GM12878 (cell line): ENCODE measurements around the gene NAP1L4. TPM values are rescaled to one million over a fixed set of nuclear protein-coding genes. Genes with fewer than 3 reads are reported as not detected.

Experiments
- ATAC-seq: fragments of 200-7000 bp; cut with Tn5 transposase; 3 replicates; pipeline ENCODE4 v1.9.1; 2020; ENCODE audit warnings: mild to moderate bottlenecking, moderate library complexity
- BruUV-seq: library from RNA; stranded (reverse); fragments of 400-500 nt; replicated peaks from 2 replicates; lab custom pipeline; 2021; lab: Mats Ljungman, UMichigan
- CTCF ChIA-PET: fragments of 300-600 bp; sonication (Branson Sonifier 250); formaldehyde crosslinking; extraction: SDS; loops from one replicate; lab custom pipeline; 2021; ENCODE audit warnings: inconsistent platforms; lab: Yijun Ruan, JAX
- POLR2A ChIA-PET: fragments of 350-600 bp; formaldehyde crosslinking; extraction: SDS; loops from one replicate; lab custom pipeline; 2021; ENCODE audit warnings: inconsistent platforms; lab: Charles Lee
- RAD21 ChIA-PET: fragments of 300-600 bp; sonication (Branson Sonifier 250); formaldehyde crosslinking; loops from one replicate; lab custom pipeline; 2023; ENCODE audit warnings: antibody characterized with exemption; ENCODE audit not compliant: unreplicated experiment; lab: Charles Lee
- SMC1A ChIA-PET: fragments of 300-600 bp; sonication (Branson Sonifier 250); formaldehyde crosslinking; loops from one replicate; lab custom pipeline; 2023; ENCODE audit not compliant: unreplicated experiment, uncharacterized antibody; lab: Charles Lee
- DNase-seq: peaks from one replicate; pipeline ENCODE4 v3.0.0-alpha.2; 2011; ENCODE audit warnings: low read depth, low spot score
- FAIRE-seq: peaks from 3 replicates; lab custom pipeline; 2011; peaks lifted over from hg19 to GRCh38; lab: Jason Lieb, UNC
- H2AFZ ChIP-seq: 2 replicates; pipeline ENCODE4 v1.6.0; 2011; ENCODE audit warnings: low read depth, low read length, control low read depth; ENCODE audit not compliant: control insufficient read depth
- H3K27ac ChIP-seq: 2 replicates; pipeline ENCODE4 v1.5.1; 2011; ENCODE audit warnings: control low read depth; ENCODE audit not compliant: control insufficient read depth, insufficient read depth
- H3K27me3 ChIP-seq, 2 experiments: replicated peaks in 1 of 2; 2 replicates each; pipeline versions ENCODE4 v1.6.0 to v1.6.1; 2011; ENCODE audit warnings: low read length in 1 of 2; ENCODE audit not compliant: control insufficient read depth in 2 of 2, insufficient read depth in 2 of 2
- H3K36me3 ChIP-seq, 2 experiments: 2 replicates each; pipeline ENCODE4 v1.5.1; 2011; ENCODE audit warnings: low read length in 1 of 2; ENCODE audit not compliant: control insufficient read depth in 2 of 2, insufficient read depth in 2 of 2
- H3K4me1 ChIP-seq: 2 replicates; pipeline ENCODE4 v1.6.1; 2011; ENCODE audit warnings: mild to moderate bottlenecking, low read length, moderate library complexity, mixed read lengths; ENCODE audit not compliant: control insufficient read depth, insufficient read depth
- H3K4me2 ChIP-seq: 2 replicates; pipeline ENCODE4 v1.6.0; 2011; ENCODE audit warnings: control low read depth; ENCODE audit not compliant: control insufficient read depth, insufficient read depth
- H3K4me3 ChIP-seq: fragments of 200-600 bp; sonication (generic); 2 replicates; pipeline ENCODE4 v1.5.1; 2016
- H3K79me2 ChIP-seq: 2 replicates; pipeline ENCODE4 v1.6.0; 2011; ENCODE audit warnings: low read length; ENCODE audit not compliant: control insufficient read depth, insufficient read depth
- H3K9ac ChIP-seq: 2 replicates; pipeline ENCODE4 v1.8.0; 2011; ENCODE audit warnings: low read length, control low read depth, mixed read lengths; ENCODE audit not compliant: control insufficient read depth, insufficient read depth
- H3K9me3 ChIP-seq: replicated peaks from 3 replicates; pipeline ENCODE4 v1.5.1; 2011; ENCODE audit warnings: mild to moderate bottlenecking, low read length; ENCODE audit not compliant: control insufficient read depth, insufficient read depth
- H4K20me1 ChIP-seq: 2 replicates; pipeline ENCODE4 v1.6.0; 2011; ENCODE audit not compliant: control insufficient read depth, insufficient read depth
- CHD2 ChIP-seq: IDR thresholded peaks from 2 replicates; pipeline ENCODE4 v1.6.1; 2011; ENCODE audit warnings: low read depth, low read length, improper control_type of control experiment, borderline replicate concordance
- CREB1 ChIP-seq: IDR thresholded peaks from 2 replicates; pipeline ENCODE4 v1.6.1; 2012; ENCODE audit warnings: low read depth, mild to moderate bottlenecking, inconsistent platforms
- EZH2 ChIP-seq: IDR thresholded peaks from 2 replicates; pipeline ENCODE4 v1.6.1; 2012; ENCODE audit warnings: low read depth, mild to moderate bottlenecking, control low read depth, inconsistent platforms, low read length, borderline replicate concordance; ENCODE audit not compliant: control insufficient read depth
- FOS ChIP-seq: IDR thresholded peaks from 3 replicates; pipeline ENCODE4 v1.6.1; 2011; ENCODE audit warnings: borderline replicate concordance; ENCODE audit not compliant: insufficient read length; ENCODE audit errors: extremely low read depth
- GABPA ChIP-seq: IDR thresholded peaks from 2 replicates; pipeline ENCODE4 v1.6.1; 2014; ENCODE audit warnings: antibody characterized with exemption, low read depth, mild to moderate bottlenecking, inconsistent platforms
- HDAC2 ChIP-seq: fragments of 200-600 bp; sonication (generic); IDR thresholded peaks from 2 replicates; pipeline ENCODE4 v1.6.1; 2017
- IKZF1 ChIP-seq: fragments of 450-650 bp; conservative IDR thresholded peaks from 2 replicates; pipeline ENCODE4 v1.6.1; 2017; ENCODE audit warnings: antibody characterized with exemption, mild to moderate bottlenecking
- IRF4 ChIP-seq: IDR thresholded peaks from 2 replicates; pipeline ENCODE4 v1.6.1; 2011; ENCODE audit warnings: low read depth, low read length
- JUNB ChIP-seq: IDR thresholded peaks from 2 replicates; pipeline ENCODE4 v1.6.1; 2016; ENCODE audit warnings: antibody characterized with exemption, mild to moderate bottlenecking
- NR2F1 ChIP-seq: fragments of 450-650 bp; conservative IDR thresholded peaks from 2 replicates; pipeline ENCODE4 v1.6.1; 2017; ENCODE audit warnings: mild to moderate bottlenecking
- RCOR1 ChIP-seq: conservative IDR thresholded peaks from 2 replicates; pipeline ENCODE4 v1.6.1; 2012; ENCODE audit warnings: low read depth, low read length, improper control_type of control experiment
- RELA ChIP-seq: fragments of 450-650 bp; IDR thresholded peaks from 2 replicates; pipeline ENCODE4 v1.8.0; 2014; ENCODE audit warnings: borderline replicate concordance; ENCODE audit not compliant: partially characterized antibody
- TBL1XR1 ChIP-seq: IDR thresholded peaks from 2 replicates; pipeline ENCODE4 v1.6.1; 2012; ENCODE audit warnings: low read depth, low read length, improper control_type of control experiment
- TCF7 ChIP-seq: IDR thresholded peaks from 2 replicates; pipeline ENCODE4 v1.6.1; 2014; ENCODE audit warnings: antibody characterized with exemption, borderline replicate concordance
- ZNF207 ChIP-seq: fragments of 450-650 bp; IDR thresholded peaks from 2 replicates; pipeline ENCODE4 v1.6.1; 2014; ENCODE audit warnings: antibody characterized with exemption, mild to moderate bottlenecking, borderline replicate concordance
- ZZZ3 ChIP-seq: IDR thresholded peaks from 2 replicates; pipeline ENCODE4 v1.6.1; 2011; ENCODE audit warnings: low read depth; ENCODE audit not compliant: control insufficient read depth, insufficient read length
- WGBS: methylation state at CpG from one replicate; pipeline ENCODE4 v1.1.6; 2016; ENCODE audit warnings: low lambda C conversion rate; ENCODE audit not compliant: insufficient replicate concordance, insufficient coverage; ENCODE audit errors: missing lambda C conversion rate; 5-methylcytosine and 5-hydroxymethylcytosine counted together
- in situ Hi-C: fragments of 300-500 bp; cut with MboI; formaldehyde crosslinking; loops from 9 replicates; pipeline ENCODE4 v1.14.3; 2018; ENCODE audit warnings: mixed read lengths
- intact Hi-C: fragments of 100-400 bp; cut with micrococcal nuclease; formaldehyde crosslinking; loops from one replicate; pipeline ENCODE4 v1.14.2; 2022; ENCODE audit not compliant: unreplicated experiment
- polyA plus RNA-seq, 11 experiments: library from polyadenylated mRNA; depleted of rRNA in 4 of 11; unstranded in 6 of 11; stranded (reverse) in 5 of 11; fragments of >200 nt; fragmentation: Nextera tagmentation in 4 of 11; fragmentation: Illumina TruSeq in 1 of 11; extraction: Ambion mirVana in 4 of 11; extraction: Trizol in 1 of 11; gene quantifications; 1 replicate in 1 of 11; 2 replicates in 10 of 11; pipeline versions ENCODE4 v1.2.1 to v1.2.3, GENCODE V29; 2011 to 2016; ENCODE audit warnings: inconsistent platforms in 2 of 11, missing spikeins in 2 of 11, low read depth in 1 of 11
- total RNA-seq, 4 experiments: library from RNA; depleted of rRNA in 3 of 4; stranded (reverse); fragments of >200 nt in 3 of 4; fragmentation: Illumina TruSeq in 1 of 4; extraction: Trizol in 1 of 4; gene quantifications; 2 replicates each; pipeline versions ENCODE4 v1.2.1 to v1.2.3, GENCODE V29; 2013 to 2021

The NAP1L4 gene
- total and polyA plus RNA-seq, 10 of the 15 experiments (the other 5 are each of a cell fraction or from before 2014, with no cell fraction given): 24.8 to 198 (median 114) TPM

GRCh38 chr11:3009481-3009880 is 17.4 kb upstream of the NAP1L4 start:
- Histone ChIP-seq H3K4me2 (no peak overlapping the region), H4K20me1 (no peaks in the 10 kb centered on the region; the same call in 1 of the 2 replicates), H3K27me3 (no peaks in the 10 kb centered on the region), H3K4me3 (no peak overlapping the region), H3K27ac (no peak overlapping the region; the same call in 1 of the 2 replicates), H2AFZ (no peak overlapping the region), H3K9ac (no peak overlapping the region), H3K36me3 (peaks cover 4 to 33% of the 10 kb centered on the region in 2 experiments), H3K9me3 (no peaks in the 10 kb centered on the region), H3K4me1 (peaks cover 17% of the 10 kb centered on the region), H3K79me2 (no peaks in the 10 kb centered on the region)
- TF ChIP-seq JUNB (no peak), HDAC2 (no peak), IRF4 (no peak), NR2F1 (no peak), EZH2 (no peak), ZNF207 (no peak), TCF7 (no peak), GABPA (no peak), CREB1 (no peak), ZZZ3 (no peak), CHD2 (no peak), FOS (no peak), TBL1XR1 (no peak), RELA (no peak), RCOR1 (no peak), IKZF1 (no peak)
- ATAC-seq (peak; percentile 65), FAIRE-seq (no peak), DNase-seq (no peak)
- 37% methylated on average over 5 of the region's 5 CpGs for WGBS
- SMC1A ChIA-PET: no interaction called here
- POLR2A ChIA-PET: no interaction called here
- no TSS peak for BruUV-seq
- RAD21 ChIA-PET: interaction anchor here (1.2 kb wide), 1 partner anchor 17 kb away, joined by 4 read pairs; the partner anchor contains the start of gene NAP1L4
- intact Hi-C loops (no loop called here), in situ Hi-C loops (no loop called here)
- CTCF ChIA-PET: interaction anchor here (0.8 to 1.0 kb wide), 2 partner anchors 12 kb away, joined by 3 to 4 read pairs; no protein-coding TSS in a partner anchor
